Measurements from ENCODE around the gene PLXNA4. TPM values are rescaled to one million over a fixed set of nuclear protein-coding genes. Genes with fewer than 3 reads are reported as not detected.

Gene PLXNA4
- total RNA-seq, 2 donors from 2014 or later = 12.2 to 27.7 TPM

- no peak for ATAC-seq (ENCODE audit: insufficient number of reproducible peaks, low FRiP score, low read depth)
- no peak overlapping the region for H3K4me3 ChIP-seq
- no peak for DNase-seq (ENCODE audit: low spot score)
- H3K4me1 ChIP-seq (ENCODE audit: control insufficient read depth in 1 of 2, low read depth in 2 of 2) = no peaks in the 10 kb centered on the region
- no peaks in the 10 kb centered on the region for H3K27me3 ChIP-seq (replicated peaks; ENCODE audit: insufficient read depth)
- no peak for TF ChIP-seq CTCF (IDR thresholded peaks at IDR 0.05)
- no peak overlapping the region for H3K27ac ChIP-seq
- H3K9me3 ChIP-seq = no peaks in the 10 kb centered on the region
- H3K36me3 ChIP-seq = no peaks in the 10 kb centered on the region
Measured at GRCh38 chr7:132240821-132241422, 335.3 kb downstream of the PLXNA4 start.

- H3K4me1 ChIP-seq (ENCODE audit: control insufficient read depth in 1 of 2, low read depth in 2 of 2) = no peaks in the 10 kb centered on the region
- no peak overlapping the region for H3K4me3 ChIP-seq
- no peak overlapping the region for H3K27ac ChIP-seq
- no peaks in the 10 kb centered on the region for H3K27me3 ChIP-seq (replicated peaks; ENCODE audit: insufficient read depth)
- H3K9me3 ChIP-seq = no peaks in the 10 kb centered on the region
- TF ChIP-seq CTCF (IDR thresholded peaks at IDR 0.05) = no peak
- ATAC-seq (ENCODE audit: insufficient number of reproducible peaks, low FRiP score, low read depth) (no peak), DNase-seq (ENCODE audit: low spot score) (no peak)
- H3K36me3 ChIP-seq = no peaks in the 10 kb centered on the region
Measured at GRCh38 chr7:132240262-132240661, 336.0 kb downstream of the PLXNA4 start.

- Histone ChIP-seq H3K36me3 (no peaks in the 10 kb centered on the region), H3K4me1 (ENCODE audit: control insufficient read depth in 1 of 2, low read depth in 2 of 2) (no peaks in the 10 kb centered on the region), H3K27me3 (replicated peaks; ENCODE audit: insufficient read depth) (no peaks in the 10 kb centered on the region), H3K4me3 (no peak overlapping the region), H3K27ac (no peak overlapping the region), H3K9me3 (no peaks in the 10 kb centered on the region)
- ATAC-seq (ENCODE audit: insufficient number of reproducible peaks, low FRiP score, low read depth) = no peak
- TF ChIP-seq CTCF (IDR thresholded peaks at IDR 0.05) = no peak
- DNase-seq (ENCODE audit: low spot score) = no peak
Measured at GRCh38 chr7:132239422-132239994, 336.8 kb downstream of the PLXNA4 start.

- no peaks in the 10 kb centered on the region for H3K4me1 ChIP-seq (ENCODE audit: control insufficient read depth in 1 of 2, low read depth in 2 of 2)
- H3K36me3 ChIP-seq = no peaks in the 10 kb centered on the region
- H3K27me3 ChIP-seq (replicated peaks; ENCODE audit: insufficient read depth) = no peaks in the 10 kb centered on the region
- TF ChIP-seq CTCF (IDR thresholded peaks at IDR 0.05) = no peak
- H3K4me3 ChIP-seq = no peak overlapping the region
- no peaks in the 10 kb centered on the region for H3K9me3 ChIP-seq
- ATAC-seq (ENCODE audit: insufficient number of reproducible peaks, low FRiP score, low read depth) (no peak), DNase-seq (ENCODE audit: low spot score) (no peak)
- H3K27ac ChIP-seq = no peak overlapping the region
Measured at GRCh38 chr7:132234711-132235110, 341.6 kb downstream of the PLXNA4 start.

- H3K36me3 ChIP-seq = no peaks in the 10 kb centered on the region
- H3K4me1 ChIP-seq (ENCODE audit: control insufficient read depth in 1 of 2, low read depth in 2 of 2) = no peaks in the 10 kb centered on the region
- no peak overlapping the region for H3K27ac ChIP-seq
- H3K4me3 ChIP-seq = no peak overlapping the region
- ATAC-seq (ENCODE audit: insufficient number of reproducible peaks, low FRiP score, low read depth) (no peak), DNase-seq (ENCODE audit: low spot score) (no peak)
- no peaks in the 10 kb centered on the region for H3K9me3 ChIP-seq
- no peaks in the 10 kb centered on the region for H3K27me3 ChIP-seq (replicated peaks; ENCODE audit: insufficient read depth)
- TF ChIP-seq CTCF (IDR thresholded peaks at IDR 0.05) = no peak
Measured at GRCh38 chr7:132232406-132232805, 343.9 kb downstream of the PLXNA4 start.

Data from thoracic aorta (tissue), 2 donors.